ENCODE measurements around the gene COA6. TPM values are rescaled to one million over a fixed set of nuclear protein-coding genes. Genes with fewer than 3 reads are reported as not detected.

COA6 gene
- total and polyA plus RNA-seq, 2 of the 13 experiments (the other 11 are each of a cell fraction or from before 2014, with no cell fraction given): 32.4 to 104 TPM

- TF ChIP-seq ZFP91 (CRISPR knock-in tag; IDR thresholded peaks at IDR 0.05; ENCODE audit: borderline replicate concordance) (no peak), FOSL2 (CRISPR knock-in tag; IDR thresholded peaks at IDR 0.05) (no peak), ZNF850 (CRISPR knock-in tag; conservative IDR thresholded peaks at IDR 0.05) (no peak)
These were observed 46.5 kb upstream of the COA6 start (continued) for GRCh38 chr1:234326497-234327366.

- no peaks in the 10 kb centered on the region for H3K79me2 ChIP-seq (ENCODE audit: insufficient read depth, low read length)
- H3K4me3 ChIP-seq (replicated peaks in 1 of 3; ENCODE audit: insufficient read depth in 1 of 3, low read depth in 2 of 3, low read length in 3 of 3): 0 out of 6 replicates have a peak overlapping the region, but pooled peaks of 1 of the 3 experiments have one; percentile 5
- H3K27me3 ChIP-seq (ENCODE audit: control insufficient read depth in 1 of 2, insufficient read depth in 2 of 2, low read length in 2 of 2): no peaks in the 10 kb centered on the region; a peak in 1 of 5 replicates
- no peaks in the 10 kb centered on the region for H3K36me3 ChIP-seq (replicated peaks in 1 of 2; ENCODE audit: control insufficient read depth in 1 of 2, insufficient read depth in 2 of 2, low read length in 2 of 2)
- peak; percentile 84 for FAIRE-seq
- no peak overlapping the region for H2AFZ ChIP-seq (ENCODE audit: low read length)
- ATAC-seq: peak; percentile 91
- no peaks in the 10 kb centered on the region for H4K20me1 ChIP-seq (ENCODE audit: insufficient read depth, low read length)
- no peaks in the 10 kb centered on the region for H3K9me3 ChIP-seq (ENCODE audit: low read length)
- peak overlapping the region; percentile 56 for H3K4me2 ChIP-seq (ENCODE audit: low read depth, low read length)
- intact Hi-C loops (cut with micrococcal nuclease; ENCODE audit: unreplicated experiment): loop anchor here (1.0 kb wide), 2 partner anchors 17 to 46 kb away; partner anchors contain the start of gene COA6
- in situ Hi-C loops (cut with HindIII; ENCODE audit: extremely low pct_ligation_motif_present, low pct_unique_long_range_greater_than_20kb): no loop called here
- no peak overlapping the region for H3K9ac ChIP-seq (ENCODE audit: insufficient read depth, low read depth, low read length)
- ChIA-PET POLR2A (interaction anchor here (1.1 to 3.0 kb wide), 5 partner anchors 12 to 46 kb away, joined by 5 to 37 read pairs (median 9); partner anchors contain the start of gene COA6), CTCF (ENCODE audit: low intra/inter-chr PET ratio, low total read pairs) (interaction anchor here (1.4 kb wide), 1 partner anchor 18 kb away, joined by 3 read pairs; no protein-coding TSS in a partner anchor)
- H3K27ac ChIP-seq (ENCODE audit: extremely low read length, insufficient read depth, low read length): peak overlapping the region; percentile 76
- BruUV-seq (replicated peaks): no TSS peak
- 17% methylated on average over 8 of the region's 9 CpGs for WGBS (ENCODE audit: low lambda C conversion rate)
- DNase-seq (ENCODE audit: low spot score): peak; percentile 76
- peaks cover 48% of the 10 kb centered on the region for H3K4me1 ChIP-seq (ENCODE audit: insufficient read depth, low read length)
- TF ChIP-seq MIER3 (CRISPR knock-in tag; IDR thresholded peaks at IDR 0.05; ENCODE audit: borderline replicate concordance) (peak; percentile 82; the same call in 1 of the 2 replicates), CEBPG (CRISPR knock-in tag; IDR thresholded peaks at IDR 0.05) (peak; percentile 42; the same call in 1 of the 2 replicates), ZNF256 (CRISPR knock-in tag; conservative IDR thresholded peaks at IDR 0.05) (peak; percentile 88; the same call in 1 of the 2 replicates), MNT (IDR thresholded peaks at IDR 0.05) (no peak), ATF2 (CRISPR knock-in tag; IDR thresholded peaks at IDR 0.05) (peak; percentile 69; the same call in 1 of the 2 replicates), RAD21 (CRISPR knock-in tag; IDR thresholded peaks at IDR 0.05) (no peak), ZNF740 (CRISPR knock-in tag; IDR thresholded peaks at IDR 0.05) (no peak), BCL3 (CRISPR knock-in tag; IDR thresholded peaks at IDR 0.05) (peak; percentile 53; the same call in 1 of the 2 replicates), IRX3 (CRISPR knock-in tag; IDR thresholded peaks at IDR 0.05; ENCODE audit: borderline replicate concordance, low read depth) (peak; percentile 56; the same call in 1 of the 2 replicates), NFKB2 (CRISPR knock-in tag; IDR thresholded peaks at IDR 0.05; ENCODE audit: borderline replicate concordance) (peak; percentile 93; the same call in 1 of the 2 replicates), EHMT2 (IDR thresholded peaks at IDR 0.05; ENCODE audit: borderline replicate concordance, low read depth, low read length) (peak; percentile 93; the same call in 1 of the 2 replicates)
These were observed 45.6 kb upstream of the COA6 start for GRCh38 chr1:234327577-234328164.

All from HepG2 (cell line).